ENCODE results near the gene POLR2F. TPM values are rescaled to one million over a fixed set of nuclear protein-coding genes. Genes with fewer than 3 reads are reported as not detected.
A peak's percentile ranks its signal among the peaks of the same experiment; 100 is the strongest.

The POLR2F gene
- total RNA-seq, 1 experiment from 2014 or later = 116 TPM

DNA sequence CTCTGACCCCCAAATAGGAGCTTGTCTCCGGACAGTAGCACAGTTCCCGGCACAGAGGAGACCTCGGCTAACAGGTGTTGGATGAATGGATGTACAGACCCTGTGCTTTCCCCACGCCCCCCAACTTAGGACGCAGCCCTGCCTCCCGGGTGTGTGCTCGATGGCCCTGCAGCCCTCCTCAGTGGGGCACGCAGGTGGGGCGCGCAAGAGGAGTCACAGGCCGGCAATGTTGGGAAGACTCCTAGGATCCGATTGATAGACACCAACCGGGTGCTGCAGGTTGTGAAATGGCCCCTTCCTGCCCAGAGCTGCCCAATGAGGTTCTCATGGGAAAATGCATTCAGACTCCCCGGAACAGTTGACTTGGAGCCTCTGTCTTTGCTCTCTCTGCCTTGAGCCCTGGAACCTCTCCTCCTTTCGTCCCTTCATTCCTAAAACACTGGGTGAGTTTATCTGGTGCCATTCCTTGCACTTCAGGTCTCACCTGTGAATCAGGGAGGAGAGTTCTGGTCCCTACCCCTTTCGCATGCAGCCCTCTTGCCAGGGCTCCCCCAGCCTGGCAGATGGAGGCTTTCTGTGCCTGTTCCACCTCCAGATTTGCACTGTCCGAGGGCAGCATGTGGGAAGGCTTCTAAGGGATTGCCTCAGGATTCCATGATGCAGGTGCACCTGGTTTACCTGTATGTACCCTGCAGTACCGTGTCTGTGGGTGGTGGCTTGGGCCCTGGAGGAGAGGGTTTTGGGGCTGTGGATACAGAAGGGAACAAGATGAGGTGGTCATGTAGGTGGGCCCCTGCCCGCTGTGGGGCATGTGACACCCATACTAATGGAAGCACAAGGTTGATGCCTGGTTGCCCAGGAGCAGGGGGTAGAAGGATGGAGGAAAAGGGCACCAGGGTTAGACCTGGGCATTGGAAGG, 46.2 kb upstream of the POLR2F start:
- H3K27me3 Mint-ChIP-seq (ENCODE audit: insufficient read depth, unreplicated experiment) = no peaks in the 10 kb centered on the region
- Histone ChIP-seq H3K27me3 (replicated peaks; ENCODE audit: control insufficient read depth, insufficient read depth, low read length) (no peaks in the 10 kb centered on the region), H3K9me3 (no peaks in the 10 kb centered on the region), H3K4me1 (peaks cover 25% of the 10 kb centered on the region), H3K4me3 (ENCODE audit: low read depth, low read length) (peak overlapping the region; percentile 69), H3K36me3 (ENCODE audit: control insufficient read depth, insufficient read depth, low read length) (no peaks in the 10 kb centered on the region)
- peaks cover 24% of the 10 kb centered on the region for H3K36me3 Mint-ChIP-seq (ENCODE audit: insufficient read depth, unreplicated experiment)
- peaks cover 15% of the 10 kb centered on the region for H3K4me1 Mint-ChIP-seq (ENCODE audit: low read depth, unreplicated experiment)
- ChIA-PET POLR2A (interaction anchor here (1.3 kb wide), 1 partner anchor 20 kb away, joined by 3 read pairs; no protein-coding TSS in a partner anchor), CTCF (interaction anchor here (1.7 kb wide), 1 partner anchor 10 kb away, joined by 10 read pairs; no protein-coding TSS in a partner anchor)
- peak overlapping the region; percentile 75 for H3K4me3 Mint-ChIP-seq (ENCODE audit: unreplicated experiment)
- BruUV-seq (replicated peaks) = TSS peak; percentile 35
- H3K9me3 Mint-ChIP-seq (ENCODE audit: unreplicated experiment) = no peaks in the 10 kb centered on the region
- no peak for DNase-seq
- TF ChIP-seq, protein P1, sequence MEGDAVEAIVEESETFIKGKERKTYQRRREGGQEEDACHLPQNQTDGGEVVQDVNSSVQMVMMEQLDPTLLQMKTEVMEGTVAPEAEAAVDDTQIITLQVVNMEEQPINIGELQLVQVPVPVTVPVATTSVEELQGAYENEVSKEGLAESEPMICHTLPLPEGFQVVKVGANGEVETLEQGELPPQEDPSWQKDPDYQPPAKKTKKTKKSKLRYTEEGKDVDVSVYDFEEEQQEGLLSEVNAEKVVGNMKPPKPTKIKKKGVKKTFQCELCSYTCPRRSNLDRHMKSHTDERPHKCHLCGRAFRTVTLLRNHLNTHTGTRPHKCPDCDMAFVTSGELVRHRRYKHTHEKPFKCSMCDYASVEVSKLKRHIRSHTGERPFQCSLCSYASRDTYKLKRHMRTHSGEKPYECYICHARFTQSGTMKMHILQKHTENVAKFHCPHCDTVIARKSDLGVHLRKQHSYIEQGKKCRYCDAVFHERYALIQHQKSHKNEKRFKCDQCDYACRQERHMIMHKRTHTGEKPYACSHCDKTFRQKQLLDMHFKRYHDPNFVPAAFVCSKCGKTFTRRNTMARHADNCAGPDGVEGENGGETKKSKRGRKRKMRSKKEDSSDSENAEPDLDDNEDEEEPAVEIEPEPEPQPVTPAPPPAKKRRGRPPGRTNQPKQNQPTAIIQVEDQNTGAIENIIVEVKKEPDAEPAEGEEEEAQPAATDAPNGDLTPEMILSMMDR (IDR thresholded peaks at IDR 0.05; ENCODE audit: insufficient read depth in 1 of 2, low read depth in 1 of 2, low read length in 1 of 2, severe bottlenecking in 1 of 2, unreplicated experiment in 1 of 2) = no peak
- H3K27ac Mint-ChIP-seq (ENCODE audit: unreplicated experiment) = peak overlapping the region; percentile 78
- intact Hi-C loops (cut with micrococcal nuclease; ENCODE audit: unreplicated experiment) = no loop called here

DNA sequence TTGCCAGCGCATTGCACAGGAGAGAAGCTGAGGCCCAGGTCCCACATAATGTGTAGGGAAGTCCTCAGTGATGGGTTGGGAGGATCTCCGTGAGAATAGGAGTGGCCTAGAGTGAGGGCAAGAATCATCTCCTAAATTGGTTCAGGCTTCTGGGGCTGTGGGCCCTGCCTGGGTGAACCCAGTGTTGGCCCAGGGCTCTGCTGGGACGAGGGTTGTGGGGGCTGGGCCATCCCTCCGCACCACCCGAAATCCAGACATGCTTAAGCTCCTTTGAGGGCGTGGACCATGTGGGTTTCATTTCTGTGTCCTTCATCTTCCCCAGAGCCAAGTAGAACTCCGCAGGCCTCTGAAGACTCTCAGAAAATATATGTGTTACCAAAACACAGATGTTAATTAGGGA, 43.7 kb upstream of the POLR2F start:
- intact Hi-C loops (cut with micrococcal nuclease; ENCODE audit: unreplicated experiment) = no loop called here
- Mint-ChIP-seq H3K36me3 (ENCODE audit: insufficient read depth, unreplicated experiment) (peaks cover 30% of the 10 kb centered on the region), H3K4me3 (ENCODE audit: unreplicated experiment) (no peak overlapping the region), H3K9me3 (ENCODE audit: unreplicated experiment) (no peaks in the 10 kb centered on the region), H3K27me3 (ENCODE audit: insufficient read depth, unreplicated experiment) (no peaks in the 10 kb centered on the region), H3K4me1 (ENCODE audit: low read depth, unreplicated experiment) (peaks cover 15% of the 10 kb centered on the region), H3K27ac (ENCODE audit: unreplicated experiment) (no peak overlapping the region)
- H3K36me3 ChIP-seq (ENCODE audit: control insufficient read depth, insufficient read depth, low read length) = no peaks in the 10 kb centered on the region
- no peak for DNase-seq
- BruUV-seq (replicated peaks) = no TSS peak
- TF ChIP-seq, protein P1 (IDR thresholded peaks at IDR 0.05; ENCODE audit: insufficient read depth in 1 of 2, low read depth in 1 of 2, low read length in 1 of 2, severe bottlenecking in 1 of 2, unreplicated experiment in 1 of 2) = no peak
- CTCF ChIA-PET = no interaction called here
- H3K4me1 ChIP-seq = peaks cover 22% of the 10 kb centered on the region
- H3K27me3 ChIP-seq (replicated peaks; ENCODE audit: control insufficient read depth, insufficient read depth, low read length) = no peaks in the 10 kb centered on the region
- no peaks in the 10 kb centered on the region for H3K9me3 ChIP-seq
- no peak overlapping the region for H3K4me3 ChIP-seq (ENCODE audit: low read depth, low read length)
- POLR2A ChIA-PET = no interaction called here

DNA sequence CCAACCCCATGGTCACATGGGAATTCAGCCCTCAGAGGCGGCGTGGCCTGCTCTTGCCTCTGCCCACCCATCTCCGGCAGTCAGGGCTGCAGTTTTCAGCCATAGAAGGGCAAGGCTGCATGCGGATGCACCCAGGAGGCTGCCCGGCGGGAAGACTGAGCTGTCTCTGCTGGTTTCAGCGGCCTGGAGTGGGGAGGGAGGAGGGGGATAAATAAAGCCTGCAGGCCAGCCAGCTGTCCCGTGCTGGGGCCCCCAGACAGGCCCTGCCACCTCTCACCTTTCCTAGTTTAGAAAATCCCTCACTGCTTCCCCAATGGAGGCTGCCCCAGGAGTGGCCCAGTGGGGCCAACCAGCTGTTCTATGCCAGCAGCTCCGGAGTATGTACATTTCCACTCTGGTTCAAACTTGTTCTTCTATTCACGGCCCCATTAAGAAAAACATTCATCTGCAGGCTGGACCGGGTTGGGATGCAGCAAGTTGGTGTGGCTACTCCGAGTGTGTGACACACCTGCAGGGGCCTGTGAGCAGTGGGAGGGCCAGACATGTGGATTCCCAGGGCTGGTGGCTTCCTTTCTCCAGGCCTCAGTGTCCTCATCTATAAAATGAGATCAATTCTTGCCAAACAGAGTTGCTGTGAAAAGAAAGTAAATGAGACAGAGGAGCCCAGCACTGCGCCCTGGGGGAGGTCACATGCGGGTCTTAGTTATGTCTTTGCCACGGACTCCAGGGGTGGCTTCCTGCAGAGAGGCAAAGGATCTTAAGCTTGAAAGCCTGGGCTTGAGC, 42.4 kb upstream of the POLR2F start:
- BruUV-seq (replicated peaks) = no TSS peak
- ChIA-PET CTCF (interaction anchor here (1.3 kb wide), 1 partner anchor 24 kb away, joined by 4 read pairs; no protein-coding TSS in a partner anchor), POLR2A (no interaction called here)
- H3K9me3 ChIP-seq = no peaks in the 10 kb centered on the region
- peaks cover 10% of the 10 kb centered on the region for H3K4me1 Mint-ChIP-seq (ENCODE audit: low read depth, unreplicated experiment)
- no peaks in the 10 kb centered on the region for H3K36me3 ChIP-seq (ENCODE audit: control insufficient read depth, insufficient read depth, low read length)
- no peaks in the 10 kb centered on the region for H3K27me3 ChIP-seq (replicated peaks; ENCODE audit: control insufficient read depth, insufficient read depth, low read length)
- TF ChIP-seq, protein P1 (IDR thresholded peaks at IDR 0.05; ENCODE audit: insufficient read depth in 1 of 2, low read depth in 1 of 2, low read length in 1 of 2, severe bottlenecking in 1 of 2, unreplicated experiment in 1 of 2) = no peak
- no peak overlapping the region for H3K4me3 Mint-ChIP-seq (ENCODE audit: unreplicated experiment)
- H3K4me3 ChIP-seq (ENCODE audit: low read depth, low read length) = no peak overlapping the region
- intact Hi-C loops (cut with micrococcal nuclease; ENCODE audit: unreplicated experiment) = no loop called here
- H3K27me3 Mint-ChIP-seq (ENCODE audit: insufficient read depth, unreplicated experiment) = no peaks in the 10 kb centered on the region
- peaks cover 20% of the 10 kb centered on the region for H3K36me3 Mint-ChIP-seq (ENCODE audit: insufficient read depth, unreplicated experiment)
- H3K9me3 Mint-ChIP-seq (ENCODE audit: unreplicated experiment) = no peaks in the 10 kb centered on the region
- H3K27ac Mint-ChIP-seq (ENCODE audit: unreplicated experiment) = no peak overlapping the region
- DNase-seq = no peak
- H3K4me1 ChIP-seq = peaks cover 11% of the 10 kb centered on the region

Measured in Caco-2 (cell line).